ENCODE results near the gene NLE1.
"Not testable (repeated sequence)": the region's sequence is repeated elsewhere in the genome, so short reads cannot be mapped to it uniquely, and the experiment has no call there.

- TF ChIP-seq POLR2A, CTCF, POLR2AphosphoS5 (IDR thresholded peaks at IDR 0.05): not testable (repeated sequence)
These were observed 37.3 kb upstream of the NLE1 start for GRCh38 chr17:35179379-35179778.
